RKO (cell line): ENCODE measurements around the gene RAPSN.

Experiments used
- DNase-seq: peaks from one replicate; pipeline ENCODE4 v3.0.0-alpha.2; 2016; ENCODE audit warnings: low spot score

Gene RAPSN

GRCh38 chr11:47434011-47434786, 14.7 kb downstream of the RAPSN start:
- DNase-seq, result no peak

GRCh38 chr11:47433157-47433556, 15.8 kb downstream of the RAPSN start:
- DNase-seq, result no peak

GRCh38 chr11:47431356-47432083, 17.4 kb downstream of the RAPSN start:
- DNase-seq, result no peak

- DNase-seq, result no peak
Measured at GRCh38 chr11:47430524-47430923, 18.4 kb downstream of the RAPSN start.

GRCh38 chr11:47426062-47426956, 22.6 kb downstream of the RAPSN start, which contains the start of gene PSMC3:
Gene PSMC3 (minus strand): TSS chr11:47426439. CDS start chr11:47426279, 160 bp downstream.
- peak; percentile 96 for DNase-seq

- DNase-seq, result no peak
Measured at GRCh38 chr11:47425611-47426010, 23.3 kb downstream of the RAPSN start.

GRCh38 chr11:47418454-47419259, 30.3 kb downstream of the RAPSN start:
- DNase-seq, result no peak

GRCh38 chr11:47417712-47418111, 31.2 kb downstream of the RAPSN start:
- DNase-seq, result no peak

GRCh38 chr11:47415949-47416472, 32.9 kb downstream of the RAPSN start:
- DNase-seq, result peak; percentile 51

GRCh38 chr11:47415091-47415854, 33.7 kb downstream of the RAPSN start:
- DNase-seq, result no peak

- DNase-seq, result no peak
Measured at GRCh38 chr11:47414685-47415070, 34.3 kb downstream of the RAPSN start.

- peak; percentile 55 for DNase-seq
Measured at GRCh38 chr11:47413908-47414684, 34.8 kb downstream of the RAPSN start.

- DNase-seq, result no peak
Measured at GRCh38 chr11:47413351-47413750, 35.6 kb downstream of the RAPSN start.

- peak; percentile 58 for DNase-seq
Measured at GRCh38 chr11:47411884-47412746, 36.8 kb downstream of the RAPSN start.

GRCh38 chr11:47410370-47411264, 38.3 kb downstream of the RAPSN start:
- no peak for DNase-seq

GRCh38 chr11:47409440-47410369, 39.2 kb downstream of the RAPSN start:
- peak; percentile 59 for DNase-seq
